ENCODE results near the gene GAA.
A peak's percentile ranks its signal among the peaks of the same experiment; 100 is the strongest.

The GAA gene

GRCh38 chr17:80119271-80119791, 17.9 kb downstream of the GAA start:
- no peak for DNase-seq

- no peak for DNase-seq
Measured at GRCh38 chr17:80119839-80120238, 18.5 kb downstream of the GAA start.

DNA sequence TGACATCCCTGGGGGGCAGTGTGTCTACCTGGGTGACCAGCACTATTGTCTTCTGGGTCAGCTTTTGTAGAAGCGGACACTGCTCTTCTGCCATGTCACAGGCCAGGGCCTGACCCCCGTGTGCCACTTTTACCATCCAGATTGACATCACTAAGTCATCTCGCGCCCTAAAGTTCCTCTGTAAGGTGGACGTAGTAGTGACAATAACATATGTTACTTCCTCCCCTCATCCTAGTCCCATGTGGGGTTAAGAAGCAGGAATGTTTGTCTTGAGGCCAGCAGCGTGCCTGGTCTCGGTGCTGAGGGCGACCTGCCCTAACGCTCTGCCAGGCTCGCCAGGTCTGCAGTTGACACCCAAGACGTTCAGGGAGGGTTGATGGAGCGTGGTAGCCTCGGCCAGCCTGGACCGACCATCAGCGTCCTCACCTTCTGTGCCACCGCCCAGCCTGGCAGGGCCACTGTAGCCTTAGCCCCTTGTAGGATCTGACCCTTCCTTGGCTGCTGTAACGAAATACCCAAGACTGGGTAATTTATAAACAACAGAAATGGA, 20.7 kb downstream of the GAA start:
- DNase-seq, result no peak

GRCh38 chr17:80122926-80123505, 21.6 kb downstream of the GAA start:
- no peak for DNase-seq

GRCh38 chr17:80123791-80124190, 22.4 kb downstream of the GAA start:
- DNase-seq, result no peak

GRCh38 chr17:80124351-80124981, 23.1 kb downstream of the GAA start:
- DNase-seq, result no peak

DNA sequence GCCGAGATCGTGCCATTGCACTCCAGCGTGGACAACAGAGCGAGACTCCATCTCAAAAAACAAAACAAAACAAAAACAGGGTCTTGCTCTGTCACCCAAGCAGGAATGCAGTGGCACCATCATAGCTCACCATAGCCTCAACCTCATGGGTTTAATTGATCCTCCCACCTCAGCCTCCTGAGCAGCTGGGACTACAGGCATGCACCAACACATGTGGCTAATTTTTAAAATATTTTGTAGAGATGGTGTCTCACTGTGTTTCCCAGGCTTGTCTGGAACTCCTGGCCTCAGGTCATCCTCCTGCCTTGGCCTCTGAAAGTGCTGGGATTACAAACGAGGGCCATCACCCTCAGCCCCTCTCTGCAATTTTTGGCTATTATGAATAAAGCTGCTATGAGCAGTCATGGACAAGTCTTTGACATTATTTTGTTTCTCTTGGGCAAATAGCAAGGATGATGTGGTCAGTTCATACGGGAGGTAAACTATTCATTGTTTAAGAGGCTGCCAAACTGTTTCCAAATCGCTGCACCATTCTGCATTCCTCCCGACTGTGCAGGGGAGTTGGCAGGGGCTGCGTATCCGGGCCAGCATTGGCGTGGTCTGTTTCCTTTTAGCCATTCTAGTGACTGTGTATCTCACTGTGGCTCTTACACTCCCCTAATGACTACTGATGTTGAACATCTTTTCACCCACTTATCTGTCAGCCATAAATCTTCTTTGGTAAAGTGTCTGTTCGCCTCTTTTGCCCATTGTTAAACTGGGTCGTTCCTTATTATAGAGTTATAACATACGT, 24.5 kb downstream of the GAA start:
- DNase-seq, result no peak

GRCh38 chr17:80126449-80126715, 25.0 kb downstream of the GAA start:
- no peak for DNase-seq

GRCh38 chr17:80129006-80129565, 27.7 kb downstream of the GAA start:
- no peak for DNase-seq

DNA sequence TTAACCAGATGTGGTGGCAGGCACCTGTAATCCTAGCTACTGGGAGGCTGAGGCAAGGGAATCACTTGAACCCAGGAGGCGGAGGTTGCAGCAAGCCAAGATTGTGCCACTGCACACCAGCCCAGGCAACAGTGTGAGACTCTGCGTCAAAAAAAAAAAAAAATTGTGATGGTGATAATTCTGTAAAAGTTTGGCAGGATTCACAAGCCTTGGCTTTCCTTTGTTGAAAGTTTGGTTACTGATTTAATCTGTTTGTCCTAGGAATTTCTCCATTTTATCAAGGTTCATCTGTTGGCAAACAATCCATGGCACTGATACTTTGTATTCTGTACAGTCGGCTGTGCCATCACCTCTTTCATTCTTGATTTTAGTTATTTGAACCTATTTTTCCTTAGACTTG, 29.6 kb downstream of the GAA start:
- DNase-seq, result no peak

- no peak for DNase-seq
Measured at GRCh38 chr17:80132906-80133625, 31.7 kb downstream of the GAA start.

GRCh38 chr17:80133626-80133970, 32.2 kb downstream of the GAA start:
- no peak for DNase-seq

DNA sequence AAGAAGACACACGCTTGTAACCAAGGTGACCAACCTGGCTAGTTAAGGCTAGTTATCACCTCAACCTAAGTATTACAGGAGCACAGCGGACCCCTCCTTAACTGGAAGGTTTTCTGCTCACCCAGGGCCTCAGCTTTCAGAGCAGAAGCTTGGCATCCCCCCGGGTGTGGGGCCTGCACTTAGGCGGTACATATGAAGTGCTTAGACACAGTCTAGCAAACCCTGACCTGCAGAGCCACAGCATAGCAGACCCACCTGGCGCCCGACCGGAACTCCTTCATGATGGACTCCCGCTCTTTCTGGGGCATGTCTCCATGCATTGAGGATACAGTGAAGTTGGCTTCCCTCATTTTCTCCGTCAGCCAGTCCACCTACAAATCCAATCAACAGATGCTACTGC, 35.8 kb downstream of the GAA start:
- DNase-seq, result no peak

DNA sequence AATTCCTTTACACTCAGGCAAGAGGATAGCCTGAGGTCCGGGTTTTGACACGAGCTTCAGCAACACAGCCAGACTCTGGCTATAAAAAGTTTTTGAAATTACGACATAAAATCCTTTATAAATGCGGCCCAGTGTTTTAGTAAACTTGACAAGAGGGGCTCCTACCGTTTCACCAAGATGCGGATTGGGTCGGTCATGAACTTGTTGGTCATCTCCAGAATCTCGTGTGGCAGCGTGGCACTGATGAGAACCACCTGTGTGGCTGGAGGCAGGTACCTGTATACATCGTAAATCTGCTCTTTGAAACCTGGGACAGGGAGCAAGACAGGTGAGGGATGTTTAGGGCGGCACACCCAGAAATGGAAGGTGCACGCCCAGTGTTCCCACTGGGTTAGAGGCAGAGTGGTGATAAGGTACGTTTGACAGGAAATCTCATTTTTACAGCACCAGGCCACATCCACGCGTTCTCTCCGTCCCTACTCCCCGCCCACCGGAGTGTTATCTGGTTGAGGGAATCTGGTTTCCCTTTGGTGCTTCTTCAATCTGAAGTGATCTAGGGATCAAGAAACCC, 37.6 kb downstream of the GAA start:
- DNase-seq, result no peak

GRCh38 chr17:80141463-80142165, 40.2 kb downstream of the GAA start:
- no peak for DNase-seq

DNA sequence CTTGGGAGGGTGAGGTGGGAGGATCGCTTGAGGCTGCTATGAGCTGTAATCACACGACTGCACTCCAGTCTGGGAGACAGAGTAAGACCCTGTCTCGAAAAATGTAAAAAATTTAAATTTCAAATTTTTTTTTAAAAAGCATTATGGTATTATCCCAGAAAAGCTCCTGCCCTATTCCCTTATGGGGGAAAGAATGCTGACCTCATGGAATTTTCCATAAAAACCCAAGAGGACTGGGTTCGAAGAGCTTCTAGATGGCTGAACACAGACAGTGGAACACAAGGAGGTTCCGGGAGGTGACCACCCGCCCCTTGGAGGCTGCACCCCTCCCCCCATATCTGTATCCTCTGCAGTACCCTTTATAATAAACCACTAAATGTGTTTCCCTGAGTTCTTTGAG, 41.5 kb downstream of the GAA start:
- no peak for DNase-seq

DNA sequence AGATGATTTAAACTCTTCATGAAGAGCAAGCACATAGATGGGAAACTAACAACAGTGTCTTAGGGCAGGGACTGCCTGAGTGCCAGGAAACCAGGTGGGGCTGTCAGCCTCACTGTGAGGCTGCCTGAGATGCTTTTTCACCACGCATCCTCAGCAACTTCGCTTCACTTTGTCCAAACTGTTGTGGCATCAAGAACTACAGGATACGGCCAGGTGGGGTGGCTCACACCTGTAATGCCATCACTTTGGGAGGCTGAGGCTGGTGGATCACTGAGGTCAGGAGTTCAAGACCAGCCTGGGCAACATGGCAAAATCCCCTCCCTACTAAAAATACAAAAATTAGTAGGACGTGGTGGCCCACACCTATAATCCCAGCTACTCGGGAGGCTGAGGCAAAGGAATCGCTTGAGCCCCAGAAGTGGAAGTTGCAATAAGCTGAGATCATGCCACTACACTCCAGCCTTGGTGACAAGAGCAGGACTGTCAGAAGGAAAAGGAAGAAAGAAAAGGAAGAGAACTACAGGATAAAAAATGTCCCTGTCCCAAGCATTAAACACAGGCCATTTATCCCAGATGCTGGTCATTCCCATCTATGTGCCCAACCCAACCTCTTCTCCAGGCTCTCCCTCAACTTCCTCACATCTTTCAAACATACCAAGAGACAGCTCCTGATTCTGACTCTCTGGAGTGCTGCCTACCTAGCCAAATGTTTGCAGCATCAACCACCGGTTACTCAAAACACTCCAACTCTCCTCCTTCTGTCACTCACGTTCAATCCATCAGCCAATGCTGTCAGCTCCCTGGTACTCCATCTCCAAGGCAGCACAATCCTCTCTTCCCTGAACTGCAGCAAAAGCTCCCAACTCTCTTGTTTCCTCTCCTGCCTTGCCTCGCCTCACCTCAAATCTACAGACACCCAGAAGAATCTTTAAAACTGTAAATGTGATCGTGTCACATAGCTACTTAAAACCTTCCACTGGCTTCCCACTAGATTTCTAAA, 44.0 kb downstream of the GAA start:
- peak; percentile 7 for DNase-seq

GRCh38 chr17:80146121-80147034, 45.0 kb downstream of the GAA start:
- peak; percentile 51 for DNase-seq

DNA sequence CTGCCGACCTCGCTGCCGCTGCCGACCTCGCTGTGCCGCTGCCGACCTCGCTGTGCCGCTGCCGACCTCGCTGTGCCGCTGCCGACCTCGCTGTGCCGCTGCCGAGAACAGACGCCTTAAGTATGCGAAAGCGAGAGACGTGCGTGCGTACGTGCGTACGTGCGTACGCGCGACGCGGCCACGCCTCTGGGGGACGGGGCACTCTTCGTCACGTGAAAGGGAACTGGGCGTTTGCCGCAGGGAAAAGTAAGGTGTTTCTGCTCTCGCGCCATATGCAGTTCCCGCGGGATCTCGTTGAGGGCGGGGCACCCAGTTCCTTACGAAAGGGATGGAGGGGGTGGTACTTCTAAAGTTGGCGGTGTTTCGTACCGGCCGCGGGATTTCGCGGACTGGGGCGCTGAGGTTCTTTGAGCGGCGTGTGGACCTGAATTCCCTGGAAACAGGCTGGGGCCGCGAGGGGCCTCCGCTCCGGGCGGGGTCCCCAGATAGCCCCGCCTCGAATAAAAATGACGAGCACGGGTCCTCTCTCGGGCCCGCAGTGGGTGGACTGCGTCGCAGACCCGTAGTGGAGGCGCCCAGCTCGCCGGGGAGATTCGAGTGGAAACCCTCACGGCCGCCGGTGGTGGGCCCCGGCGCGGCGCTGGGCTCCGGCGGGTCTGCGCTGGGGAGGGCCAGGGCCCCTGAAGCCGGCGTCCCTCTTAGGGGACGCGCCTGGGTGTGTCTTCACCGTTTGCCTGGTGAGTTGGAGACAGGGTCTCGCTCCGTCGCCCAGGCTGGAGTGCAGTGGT, 45.8 kb downstream of the GAA start, which contains the start of gene EIF4A3:
Gene EIF4A3 (minus strand): TSS at position 94 of the 788 bp plus-strand sequence. CDS start 167 bp downstream, outside the sequence.
- DNase-seq, result peak; percentile 99
